22Rv1 (cell line): ENCODE data around the gene ZNF385C.

ENCODE experiments used
- ZFX ChIP-seq: fragments of 450-650 bp; IDR thresholded peaks from 2 replicates; pipeline ENCODE4 v1.6.1; 2017; ENCODE audit warnings: antibody characterized with exemption, borderline replicate concordance
- TF ChIP-seq, protein P1 (sequence below): fragments of 450-650 bp; IDR thresholded peaks from 2 replicates; pipeline ENCODE4 v1.5.1; 2017; ENCODE audit warnings: mild to moderate bottlenecking

- TF ChIP-seq, protein P1, sequence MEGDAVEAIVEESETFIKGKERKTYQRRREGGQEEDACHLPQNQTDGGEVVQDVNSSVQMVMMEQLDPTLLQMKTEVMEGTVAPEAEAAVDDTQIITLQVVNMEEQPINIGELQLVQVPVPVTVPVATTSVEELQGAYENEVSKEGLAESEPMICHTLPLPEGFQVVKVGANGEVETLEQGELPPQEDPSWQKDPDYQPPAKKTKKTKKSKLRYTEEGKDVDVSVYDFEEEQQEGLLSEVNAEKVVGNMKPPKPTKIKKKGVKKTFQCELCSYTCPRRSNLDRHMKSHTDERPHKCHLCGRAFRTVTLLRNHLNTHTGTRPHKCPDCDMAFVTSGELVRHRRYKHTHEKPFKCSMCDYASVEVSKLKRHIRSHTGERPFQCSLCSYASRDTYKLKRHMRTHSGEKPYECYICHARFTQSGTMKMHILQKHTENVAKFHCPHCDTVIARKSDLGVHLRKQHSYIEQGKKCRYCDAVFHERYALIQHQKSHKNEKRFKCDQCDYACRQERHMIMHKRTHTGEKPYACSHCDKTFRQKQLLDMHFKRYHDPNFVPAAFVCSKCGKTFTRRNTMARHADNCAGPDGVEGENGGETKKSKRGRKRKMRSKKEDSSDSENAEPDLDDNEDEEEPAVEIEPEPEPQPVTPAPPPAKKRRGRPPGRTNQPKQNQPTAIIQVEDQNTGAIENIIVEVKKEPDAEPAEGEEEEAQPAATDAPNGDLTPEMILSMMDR = no peak
- TF ChIP-seq ZFX = no peak
Observed at GRCh38 chr17:41982026-41982760, 116.1 kb downstream of the ZNF385C start.
